Raji (cell line): ENCODE results near the gene LARGE1.

Experiments
- POLR2A ChIP-seq: IDR thresholded peaks from 2 replicates; pipeline ENCODE4 v1.6.1; 2011; ENCODE audit warnings: low read depth, low read length, control low read depth; ENCODE audit not compliant: insufficient read depth

Gene LARGE1

DNA sequence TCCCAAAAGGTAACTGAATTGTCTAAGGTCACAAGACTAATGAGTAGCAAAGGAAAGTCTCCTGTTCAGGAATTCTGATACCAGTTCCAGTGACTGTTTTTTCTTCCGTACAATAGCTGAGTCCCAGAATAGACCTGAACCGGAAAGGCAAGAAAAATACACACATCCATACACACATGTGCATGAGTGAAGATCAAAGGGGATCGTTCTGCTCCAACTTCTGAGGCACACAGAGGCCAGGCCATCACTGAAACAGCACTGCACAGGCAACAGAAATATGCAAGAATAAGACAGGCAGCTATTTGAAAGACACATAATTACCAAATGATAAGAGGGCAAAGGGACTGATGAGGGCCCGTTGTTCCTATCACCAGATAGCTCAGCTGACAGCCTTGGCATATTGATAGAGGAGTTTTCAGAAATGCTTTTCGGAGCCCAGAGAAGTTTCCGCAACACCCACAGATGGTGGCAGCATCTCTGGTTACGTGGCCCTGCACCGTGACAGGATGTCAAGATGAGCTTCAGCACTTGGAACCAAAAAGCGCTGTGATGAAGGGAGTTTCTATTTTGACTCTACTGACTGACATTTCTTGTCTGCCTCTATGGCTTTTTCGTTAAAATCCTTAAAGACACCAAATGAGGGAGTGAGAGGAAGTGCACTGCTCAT is 280.6 kb downstream of the LARGE1 start:
- no peak for TF ChIP-seq POLR2A

DNA sequence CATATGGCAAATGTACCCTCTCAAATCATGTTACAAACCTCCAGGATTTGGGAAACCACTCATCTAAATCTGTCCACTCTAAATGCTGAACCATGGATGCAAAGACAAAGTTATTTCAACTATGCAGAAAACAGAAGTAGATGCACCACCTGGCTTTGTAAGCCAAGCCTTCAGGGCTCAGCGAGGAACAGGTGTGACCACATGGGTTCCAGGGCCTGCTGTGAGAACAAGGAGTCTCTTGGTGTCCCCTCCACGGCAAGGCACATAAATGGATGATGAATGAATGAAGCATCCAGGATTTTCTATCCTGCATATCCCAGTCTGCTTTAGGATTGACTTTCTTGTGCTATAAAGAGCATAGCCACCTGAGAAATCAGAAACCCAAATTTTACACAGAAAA is 284.5 kb downstream of the LARGE1 start:
- no peak for TF ChIP-seq POLR2A

DNA sequence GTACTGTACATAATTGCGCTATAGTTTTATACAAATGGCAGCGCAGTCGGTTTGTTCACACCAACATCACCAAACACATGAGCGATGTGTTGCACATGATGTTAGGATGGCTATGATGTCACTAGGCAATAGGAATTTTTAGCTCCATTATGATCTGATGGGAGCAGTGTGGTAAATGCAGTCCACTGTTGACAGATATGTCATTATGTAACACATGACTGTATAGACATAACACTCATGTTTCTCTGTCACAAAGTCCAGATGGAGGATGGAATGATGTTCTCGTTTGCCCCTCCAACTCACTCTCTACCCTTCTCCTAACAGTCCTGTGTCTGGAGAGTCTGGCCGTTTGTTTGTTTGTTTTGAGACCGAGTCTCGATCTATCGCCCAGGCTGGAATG is 288.5 kb downstream of the LARGE1 start:
- TF ChIP-seq POLR2A, result no peak

DNA sequence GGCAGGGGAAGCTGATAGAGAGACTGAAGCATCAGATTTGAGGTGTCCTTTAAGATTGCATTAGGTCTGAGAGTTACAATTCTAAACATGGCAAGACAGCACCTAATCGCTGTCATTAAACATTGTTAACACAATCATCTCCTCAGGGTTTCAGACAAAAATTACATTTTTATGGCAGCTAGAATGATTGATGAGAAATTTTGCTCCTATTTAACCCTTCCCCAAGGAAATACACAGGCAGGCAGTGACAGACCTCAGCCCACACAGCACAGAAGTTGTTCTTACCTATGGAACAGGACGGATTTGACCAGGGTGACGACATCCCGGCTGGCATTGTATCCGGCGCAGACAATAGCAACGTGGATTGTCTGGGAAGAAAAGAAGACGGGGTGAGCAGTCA is 294.3 kb downstream of the LARGE1 start:
- no peak for TF ChIP-seq POLR2A

DNA sequence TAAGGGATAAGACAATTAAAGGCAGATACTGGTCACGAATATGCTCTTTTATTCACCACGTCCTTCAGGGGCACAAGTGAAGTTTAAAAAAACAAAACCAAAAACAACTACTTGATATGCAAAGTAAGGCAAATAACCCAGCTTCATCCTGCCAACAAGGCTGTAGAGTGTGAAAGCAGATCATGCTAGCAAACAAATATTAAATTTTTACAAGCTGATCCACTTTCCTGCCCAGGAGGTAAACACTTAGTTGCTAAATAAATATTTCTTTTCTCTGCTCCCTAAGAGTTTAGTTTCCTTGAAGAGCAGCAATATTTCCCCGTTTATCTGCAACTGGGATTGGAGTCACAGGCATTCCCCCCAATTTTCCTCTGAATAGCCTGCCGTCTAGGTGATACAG is 300.2 kb downstream of the LARGE1 start:
- TF ChIP-seq POLR2A, result no peak

DNA sequence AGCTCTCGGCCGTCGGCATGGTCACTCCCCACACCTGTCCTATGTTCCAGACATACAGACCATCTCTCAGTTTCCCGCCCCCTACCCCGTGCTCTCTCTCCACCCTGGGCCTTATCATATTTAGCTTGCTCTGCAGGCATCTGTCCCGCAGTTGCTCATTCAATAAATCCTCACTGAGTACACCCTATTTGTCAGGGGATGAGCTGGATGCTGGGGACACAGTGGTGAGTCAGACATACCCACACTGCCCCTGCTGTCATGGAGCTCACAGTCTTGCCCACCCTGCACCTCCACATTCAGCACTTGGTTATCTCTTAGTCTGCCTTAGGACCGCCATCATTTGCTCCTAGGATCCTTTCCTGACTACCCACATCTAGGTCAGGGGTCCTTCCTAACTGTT is 313.8 kb downstream of the LARGE1 start:
- TF ChIP-seq POLR2A, result no peak

DNA sequence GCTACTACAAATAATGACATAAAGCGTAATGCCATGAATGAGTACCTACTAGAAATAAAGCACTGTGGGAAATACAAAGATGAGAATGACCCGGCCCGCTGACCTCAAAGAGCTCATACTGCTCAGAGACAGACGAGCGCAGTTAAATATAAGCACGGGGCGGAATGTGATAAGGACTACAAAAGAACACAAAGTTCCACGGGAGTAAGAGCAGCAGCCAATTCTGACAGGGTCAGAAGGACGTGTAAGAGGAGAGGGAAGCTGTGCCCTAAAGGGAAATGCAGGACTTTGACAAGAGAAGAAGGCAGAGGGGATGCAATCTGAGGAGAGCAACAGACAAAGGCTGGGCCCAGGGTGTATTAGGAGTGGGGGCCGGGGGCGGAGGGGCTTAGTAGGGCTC is 314.6 kb downstream of the LARGE1 start:
- TF ChIP-seq POLR2A, result no peak

DNA sequence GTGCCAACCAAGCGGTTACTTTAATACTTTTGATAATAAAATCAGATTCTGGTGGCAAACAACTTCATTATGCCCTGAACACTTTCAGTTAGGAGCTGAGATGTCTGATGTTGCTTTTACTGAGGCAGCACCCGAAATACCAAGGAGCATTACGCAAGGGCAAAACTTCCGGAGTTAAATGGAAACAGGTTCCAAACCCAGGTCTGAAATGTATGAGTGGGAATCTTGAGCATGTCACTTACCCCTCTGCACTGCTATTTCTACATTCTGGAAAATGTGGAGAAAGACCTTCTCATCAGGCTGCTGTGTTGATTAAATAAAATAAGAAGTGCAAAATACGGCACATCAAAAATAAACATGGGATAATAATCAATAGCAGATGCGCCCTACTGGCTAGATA is 315.1 kb downstream of the LARGE1 start:
- no peak for TF ChIP-seq POLR2A

DNA sequence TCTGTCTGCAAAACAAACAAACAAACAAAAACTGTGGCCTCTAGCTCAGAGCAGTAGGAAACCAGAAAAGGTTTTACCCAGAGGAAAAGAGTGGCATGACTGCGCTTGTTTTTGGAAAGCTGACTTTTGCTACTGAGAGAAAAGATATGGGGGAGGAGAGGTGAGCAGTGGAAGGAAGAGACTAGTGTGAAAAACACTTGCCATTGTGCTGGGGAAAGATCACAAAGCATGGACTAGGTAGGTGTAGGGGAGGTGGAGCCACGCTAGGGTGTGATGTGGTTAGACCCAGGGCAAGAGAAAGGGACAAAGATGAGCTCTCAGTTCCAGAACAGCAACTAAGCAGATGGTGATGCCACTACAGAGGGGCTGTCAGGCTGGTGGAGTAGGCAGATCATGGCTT is 319.2 kb downstream of the LARGE1 start:
- no peak for TF ChIP-seq POLR2A

DNA sequence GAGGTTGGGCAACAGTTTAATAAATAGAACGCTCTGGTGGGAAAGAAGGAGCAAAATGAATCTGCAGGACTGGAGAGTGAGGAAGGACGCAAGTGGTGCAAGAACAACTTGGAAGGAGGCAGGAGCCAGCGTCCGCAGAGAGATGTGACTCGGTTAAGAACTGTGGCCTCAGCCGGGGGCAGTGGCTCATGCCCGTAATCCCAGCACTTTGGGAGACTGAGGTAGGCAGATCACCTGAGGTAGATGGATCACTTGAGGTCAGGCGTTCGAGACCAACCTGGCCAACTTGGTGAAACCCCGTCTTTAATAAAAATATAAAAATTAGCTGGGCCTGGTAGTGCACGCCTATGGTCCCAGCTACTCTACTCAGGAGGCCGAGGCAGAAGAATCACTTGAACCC is 319.7 kb downstream of the LARGE1 start:
- no peak for TF ChIP-seq POLR2A

DNA sequence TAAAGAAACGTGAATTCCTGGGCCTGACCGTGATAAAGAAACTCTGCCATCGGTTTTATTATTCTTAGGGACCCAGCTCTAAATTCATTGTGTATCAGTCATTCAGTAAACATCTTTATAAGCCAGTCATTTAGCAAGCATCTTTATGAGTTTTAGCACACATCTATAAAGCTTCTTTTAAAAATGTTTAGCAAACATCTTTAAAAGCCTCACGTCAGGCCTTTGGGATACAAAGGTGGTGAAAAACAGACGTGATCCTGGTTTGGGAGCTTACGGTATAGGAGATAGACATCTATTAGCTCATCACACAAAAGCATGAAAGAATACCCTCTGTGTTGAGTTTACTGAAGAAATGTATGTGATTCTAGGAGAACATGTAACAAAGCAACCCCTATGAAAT is 320.2 kb downstream of the LARGE1 start:
- TF ChIP-seq POLR2A, result no peak

DNA sequence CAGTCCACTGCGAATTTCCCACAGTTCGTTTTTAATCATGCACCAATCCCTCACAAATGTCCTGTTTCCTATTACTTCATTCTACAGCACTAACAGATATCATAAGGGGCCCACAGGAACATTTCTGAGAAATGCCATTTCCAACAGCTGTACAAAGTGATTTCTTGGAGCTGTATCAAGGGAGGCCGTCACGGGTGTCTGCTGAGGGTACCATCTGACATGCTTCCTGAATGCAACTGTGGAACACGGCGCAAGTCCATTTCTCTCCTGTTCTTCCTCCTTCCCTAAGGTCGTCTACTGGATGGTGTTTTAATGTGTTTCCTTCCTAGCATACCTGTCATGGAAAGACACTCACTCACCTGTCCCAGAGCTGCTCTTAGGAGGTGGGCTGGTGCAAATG is 320.7 kb downstream of the LARGE1 start:
- no peak for TF ChIP-seq POLR2A

DNA sequence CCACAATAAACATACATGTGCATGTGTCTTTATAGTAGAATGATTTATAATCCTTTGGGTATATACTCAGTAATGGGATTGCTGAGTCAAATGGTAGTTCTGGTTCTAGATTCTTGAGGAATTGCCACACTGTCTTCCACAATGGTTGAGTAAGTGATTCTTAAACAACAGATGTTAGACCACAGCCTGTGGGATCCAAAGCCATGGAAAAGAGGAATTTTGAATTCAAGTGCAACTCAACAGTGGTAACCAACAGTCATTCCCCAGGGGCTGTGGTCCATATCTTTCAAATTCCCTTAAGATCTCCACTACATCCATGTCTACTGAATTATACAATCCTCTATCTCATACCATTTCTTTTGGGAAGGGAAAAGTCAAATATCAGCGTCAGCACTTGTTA is 321.5 kb downstream of the LARGE1 start:
- TF ChIP-seq POLR2A, result no peak

DNA sequence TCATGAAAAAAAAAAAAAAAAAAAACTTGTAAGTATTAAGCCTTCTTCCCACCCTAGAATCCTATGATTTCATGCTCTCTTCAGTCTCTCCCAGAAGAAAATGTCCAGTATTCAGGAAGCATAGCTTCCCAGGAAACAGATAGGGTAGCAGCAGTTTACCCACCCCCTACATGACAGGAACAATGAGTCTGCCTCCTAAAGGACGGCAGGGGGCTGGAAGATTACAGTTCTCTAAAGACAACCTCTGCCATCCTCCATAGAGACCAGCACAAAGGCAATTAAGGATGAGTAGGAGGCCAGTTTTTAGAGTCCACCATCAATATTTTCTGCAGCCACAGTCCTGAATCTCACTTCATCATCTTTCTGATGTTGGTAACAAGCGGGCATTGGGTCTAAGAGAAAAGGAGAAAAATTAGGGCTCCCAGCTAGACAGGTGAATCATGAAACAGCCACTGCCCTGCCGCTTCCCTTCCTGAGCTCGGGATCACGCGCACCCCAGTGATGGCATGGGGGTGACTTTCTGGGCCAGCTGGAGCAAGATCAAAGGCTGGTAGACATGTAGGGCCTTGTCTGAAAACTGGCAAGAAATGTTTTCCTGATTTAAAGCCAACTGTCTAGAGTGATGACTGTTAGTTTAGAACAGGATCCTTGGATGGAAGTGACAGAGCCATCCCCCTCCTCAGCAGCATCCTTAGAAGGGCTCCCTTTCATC is 322.8 kb downstream of the LARGE1 start:
- no peak for TF ChIP-seq POLR2A

DNA sequence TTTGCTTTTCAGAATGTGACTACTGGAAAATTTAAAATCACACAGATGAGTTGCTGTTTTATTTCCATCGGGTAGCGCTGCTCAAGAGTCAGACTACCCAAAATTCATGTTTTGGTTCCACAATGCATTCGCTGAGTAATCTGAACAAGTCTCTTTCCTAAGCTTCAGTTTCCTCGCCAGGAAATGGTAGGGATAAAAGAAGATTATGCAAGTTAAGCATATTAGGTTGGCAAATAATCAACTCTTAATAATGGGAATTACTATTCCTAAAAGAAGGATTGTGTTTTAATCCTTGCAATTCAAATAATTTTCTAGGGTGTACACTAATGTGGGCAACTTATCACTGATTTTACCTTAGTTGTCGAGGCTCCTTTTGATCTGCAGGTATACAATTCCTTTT is 326.5 kb downstream of the LARGE1 start:
- TF ChIP-seq POLR2A, result no peak

DNA sequence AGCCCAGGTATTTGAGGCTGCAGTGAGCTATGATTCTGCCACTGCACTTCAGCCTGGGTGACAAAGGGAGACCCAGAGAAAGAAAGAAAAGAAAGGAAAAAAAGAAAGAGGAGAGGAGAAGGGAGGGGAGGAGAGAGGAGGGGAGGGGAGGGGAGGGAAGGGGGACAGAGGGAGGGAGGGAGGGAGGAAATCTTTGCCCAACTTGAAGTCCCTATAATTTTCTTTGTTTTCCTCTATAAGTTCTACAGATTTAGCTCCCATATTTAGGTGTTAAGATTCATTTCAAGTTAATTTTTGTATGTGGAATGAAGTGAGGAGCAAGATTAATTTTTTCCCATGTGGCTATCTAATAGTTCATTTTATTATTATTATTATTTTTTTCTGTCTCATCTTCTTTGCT is 328.3 kb downstream of the LARGE1 start:
- TF ChIP-seq POLR2A, result no peak

DNA sequence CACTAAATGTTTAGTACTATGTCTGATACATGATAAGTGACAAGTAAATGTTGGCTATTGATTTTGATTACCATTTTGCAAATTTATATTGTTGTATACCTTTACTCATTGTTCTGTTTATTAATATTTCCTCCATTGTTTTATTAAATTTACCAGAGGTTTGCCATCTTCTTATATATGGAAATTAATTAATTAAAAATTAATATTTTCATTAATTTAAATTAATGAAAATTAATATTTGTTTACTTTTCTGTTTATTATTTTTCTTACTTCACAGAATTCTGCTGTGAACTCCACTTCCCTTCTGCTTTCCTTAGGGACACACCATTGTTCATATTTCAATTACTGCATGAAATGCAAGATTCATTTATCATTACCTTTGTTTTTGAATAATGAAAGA is 331.0 kb downstream of the LARGE1 start:
- TF ChIP-seq POLR2A, result no peak
